GM12878 (cell line): ENCODE data around the gene LSM5. TPM values are rescaled to one million over a fixed set of nuclear protein-coding genes. Genes with fewer than 3 reads are reported as not detected.

Source experiments
- ATAC-seq: fragments of 200-7000 bp; cut with Tn5 transposase; 3 replicates; pipeline ENCODE4 v1.9.1; 2020; ENCODE audit warnings: mild to moderate bottlenecking, moderate library complexity
- BruUV-seq: library from RNA; stranded (reverse); fragments of 400-500 nt; replicated peaks from 2 replicates; lab custom pipeline; 2021; lab: Mats Ljungman, UMichigan
- CTCF ChIA-PET: fragments of 300-600 bp; sonication (Branson Sonifier 250); formaldehyde crosslinking; extraction: SDS; loops from one replicate; lab custom pipeline; 2021; ENCODE audit warnings: inconsistent platforms; lab: Yijun Ruan, JAX
- POLR2A ChIA-PET: fragments of 350-600 bp; formaldehyde crosslinking; extraction: SDS; loops from one replicate; lab custom pipeline; 2021; ENCODE audit warnings: inconsistent platforms; lab: Charles Lee
- RAD21 ChIA-PET: fragments of 300-600 bp; sonication (Branson Sonifier 250); formaldehyde crosslinking; loops from one replicate; lab custom pipeline; 2023; ENCODE audit warnings: antibody characterized with exemption; ENCODE audit not compliant: unreplicated experiment; lab: Charles Lee
- SMC1A ChIA-PET: fragments of 300-600 bp; sonication (Branson Sonifier 250); formaldehyde crosslinking; loops from one replicate; lab custom pipeline; 2023; ENCODE audit not compliant: unreplicated experiment, uncharacterized antibody; lab: Charles Lee
- DNase-seq: peaks from one replicate; pipeline ENCODE4 v3.0.0-alpha.2; 2011; ENCODE audit warnings: low read depth, low spot score
- FAIRE-seq: peaks from 3 replicates; lab custom pipeline; 2011; peaks lifted over from hg19 to GRCh38; lab: Jason Lieb, UNC
- H2AFZ ChIP-seq: 2 replicates; pipeline ENCODE4 v1.6.0; 2011; ENCODE audit warnings: low read depth, low read length, control low read depth; ENCODE audit not compliant: control insufficient read depth
- H3K27ac ChIP-seq: 2 replicates; pipeline ENCODE4 v1.5.1; 2011; ENCODE audit warnings: control low read depth; ENCODE audit not compliant: control insufficient read depth, insufficient read depth
- H3K27me3 ChIP-seq, 2 experiments: replicated peaks in 1 of 2; 2 replicates each; pipeline versions ENCODE4 v1.6.0 to v1.6.1; 2011; ENCODE audit warnings: low read length in 1 of 2; ENCODE audit not compliant: control insufficient read depth in 2 of 2, insufficient read depth in 2 of 2
- H3K36me3 ChIP-seq, 2 experiments: 2 replicates each; pipeline ENCODE4 v1.5.1; 2011; ENCODE audit warnings: low read length in 1 of 2; ENCODE audit not compliant: control insufficient read depth in 2 of 2, insufficient read depth in 2 of 2
- H3K4me1 ChIP-seq: 2 replicates; pipeline ENCODE4 v1.6.1; 2011; ENCODE audit warnings: mild to moderate bottlenecking, low read length, moderate library complexity, mixed read lengths; ENCODE audit not compliant: control insufficient read depth, insufficient read depth
- H3K4me2 ChIP-seq: 2 replicates; pipeline ENCODE4 v1.6.0; 2011; ENCODE audit warnings: control low read depth; ENCODE audit not compliant: control insufficient read depth, insufficient read depth
- H3K4me3 ChIP-seq: fragments of 200-600 bp; sonication (generic); 2 replicates; pipeline ENCODE4 v1.5.1; 2016
- H3K79me2 ChIP-seq: 2 replicates; pipeline ENCODE4 v1.6.0; 2011; ENCODE audit warnings: low read length; ENCODE audit not compliant: control insufficient read depth, insufficient read depth
- H3K9ac ChIP-seq: 2 replicates; pipeline ENCODE4 v1.8.0; 2011; ENCODE audit warnings: low read length, control low read depth, mixed read lengths; ENCODE audit not compliant: control insufficient read depth, insufficient read depth
- H3K9me3 ChIP-seq: replicated peaks from 3 replicates; pipeline ENCODE4 v1.5.1; 2011; ENCODE audit warnings: mild to moderate bottlenecking, low read length; ENCODE audit not compliant: control insufficient read depth, insufficient read depth
- H4K20me1 ChIP-seq: 2 replicates; pipeline ENCODE4 v1.6.0; 2011; ENCODE audit not compliant: control insufficient read depth, insufficient read depth
- EED ChIP-seq: sonication (generic); IDR thresholded peaks from 2 replicates; pipeline ENCODE4 v1.6.1; 2016; ENCODE audit warnings: antibody characterized with exemption, low read depth
- GABPA ChIP-seq: IDR thresholded peaks from 2 replicates; pipeline ENCODE4 v1.6.1; 2014; ENCODE audit warnings: antibody characterized with exemption, low read depth, mild to moderate bottlenecking, inconsistent platforms
- RAD21 ChIP-seq: IDR thresholded peaks from 2 replicates; pipeline ENCODE4 v1.6.1; 2011; ENCODE audit warnings: mild to moderate bottlenecking, low read depth, low read length, moderate library complexity; ENCODE audit not compliant: insufficient read depth
- SMC3 ChIP-seq: IDR thresholded peaks from 2 replicates; pipeline ENCODE4 v1.6.1; 2011; ENCODE audit warnings: low read length, improper control_type of control experiment, borderline replicate concordance
- YBX1 ChIP-seq: fragments of 450-650 bp; IDR thresholded peaks from 2 replicates; pipeline ENCODE4 v1.6.1; 2016; ENCODE audit warnings: antibody characterized with exemption
- WGBS: methylation state at CpG from one replicate; pipeline ENCODE4 v1.1.6; 2016; ENCODE audit warnings: low lambda C conversion rate; ENCODE audit not compliant: insufficient replicate concordance, insufficient coverage; ENCODE audit errors: missing lambda C conversion rate; 5-methylcytosine and 5-hydroxymethylcytosine counted together
- in situ Hi-C: fragments of 300-500 bp; cut with MboI; formaldehyde crosslinking; loops from 9 replicates; pipeline ENCODE4 v1.14.3; 2018; ENCODE audit warnings: mixed read lengths
- intact Hi-C: fragments of 100-400 bp; cut with micrococcal nuclease; formaldehyde crosslinking; loops from one replicate; pipeline ENCODE4 v1.14.2; 2022; ENCODE audit not compliant: unreplicated experiment
- polyA plus RNA-seq, 11 experiments: library from polyadenylated mRNA; depleted of rRNA in 4 of 11; unstranded in 6 of 11; stranded (reverse) in 5 of 11; fragments of >200 nt; fragmentation: Nextera tagmentation in 4 of 11; fragmentation: Illumina TruSeq in 1 of 11; extraction: Ambion mirVana in 4 of 11; extraction: Trizol in 1 of 11; gene quantifications; 1 replicate in 1 of 11; 2 replicates in 10 of 11; pipeline versions ENCODE4 v1.2.1 to v1.2.3, GENCODE V29; 2011 to 2016; ENCODE audit warnings: inconsistent platforms in 2 of 11, missing spikeins in 2 of 11, low read depth in 1 of 11
- total RNA-seq, 4 experiments: library from RNA; depleted of rRNA in 3 of 4; stranded (reverse); fragments of >200 nt in 3 of 4; fragmentation: Illumina TruSeq in 1 of 4; extraction: Trizol in 1 of 4; gene quantifications; 2 replicates each; pipeline versions ENCODE4 v1.2.1 to v1.2.3, GENCODE V29; 2013 to 2021
- TF ChIP-seq, protein P1 (sequence below), 3 experiments: IDR thresholded peaks in 2 of 3; conservative IDR thresholded peaks in 1 of 3; 2 replicates each; pipeline ENCODE4 v1.5.1; 2011; ENCODE audit warnings: low read depth in 3 of 3, low read length in 3 of 3, mild to moderate bottlenecking in 3 of 3, control low read depth in 2 of 3, moderate library complexity in 2 of 3, inconsistent platforms in 1 of 3, mixed read lengths in 1 of 3; ENCODE audit not compliant: control insufficient read depth in 2 of 3, insufficient read depth in 1 of 3; ENCODE audit errors: extremely low read depth in 1 of 3

The LSM5 gene
- total and polyA plus RNA-seq, 10 of the 15 experiments (the other 5 are each of a cell fraction or from before 2014, with no cell fraction given): 29.4 to 538 (median 145) TPM

DNA sequence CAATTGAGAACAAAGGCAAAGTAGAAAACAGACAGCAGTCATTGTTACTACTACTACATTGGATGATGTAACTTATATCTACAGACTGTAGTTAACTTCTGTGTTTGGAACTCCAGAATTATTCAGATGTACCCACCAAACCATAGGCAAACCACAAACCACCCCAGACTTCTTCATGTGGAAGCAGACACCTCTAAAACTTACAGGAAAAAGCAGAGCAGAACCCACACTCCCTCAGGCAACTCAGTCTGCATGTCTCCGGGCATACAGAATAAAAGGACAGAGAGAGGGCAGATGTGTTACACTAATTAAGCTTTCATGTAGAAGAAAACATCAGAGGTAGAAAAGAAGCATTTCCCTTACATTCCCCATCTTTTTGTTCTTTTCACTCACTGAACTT lies 9.0 kb downstream of the LSM5 start:
- POLR2A ChIA-PET: no interaction called here
- in situ Hi-C loops: loop anchor here (10.0 kb wide), 1 partner anchor 736 kb away; no protein-coding TSS in a partner anchor
- Histone ChIP-seq H3K9me3 (no peaks in the 10 kb centered on the region), H3K79me2 (no peaks in the 10 kb centered on the region), H3K4me1 (no peaks in the 10 kb centered on the region), H3K36me3 (no peaks in the 10 kb centered on the region), H3K27ac (no peak overlapping the region), H3K4me2 (no peak overlapping the region), H3K27me3 (no peaks in the 10 kb centered on the region), H4K20me1 (no peaks in the 10 kb centered on the region), H3K9ac (no peak overlapping the region), H2AFZ (no peak overlapping the region), H3K4me3 (no peak overlapping the region)
- RAD21 ChIA-PET: interaction anchor here (0.5 kb wide), 1 partner anchor 220 kb away, joined by 3 read pairs; no protein-coding TSS in a partner anchor
- no peak for FAIRE-seq
- CTCF ChIA-PET: no interaction called here
- SMC1A ChIA-PET: no interaction called here
- no peak for DNase-seq
- no peak for ATAC-seq
- intact Hi-C loops: no loop called here
- TF ChIP-seq EED (no peak), GABPA (no peak)
- WGBS: 0% methylated on average over 1 of the region's 1 CpG
- no TSS peak for BruUV-seq

DNA sequence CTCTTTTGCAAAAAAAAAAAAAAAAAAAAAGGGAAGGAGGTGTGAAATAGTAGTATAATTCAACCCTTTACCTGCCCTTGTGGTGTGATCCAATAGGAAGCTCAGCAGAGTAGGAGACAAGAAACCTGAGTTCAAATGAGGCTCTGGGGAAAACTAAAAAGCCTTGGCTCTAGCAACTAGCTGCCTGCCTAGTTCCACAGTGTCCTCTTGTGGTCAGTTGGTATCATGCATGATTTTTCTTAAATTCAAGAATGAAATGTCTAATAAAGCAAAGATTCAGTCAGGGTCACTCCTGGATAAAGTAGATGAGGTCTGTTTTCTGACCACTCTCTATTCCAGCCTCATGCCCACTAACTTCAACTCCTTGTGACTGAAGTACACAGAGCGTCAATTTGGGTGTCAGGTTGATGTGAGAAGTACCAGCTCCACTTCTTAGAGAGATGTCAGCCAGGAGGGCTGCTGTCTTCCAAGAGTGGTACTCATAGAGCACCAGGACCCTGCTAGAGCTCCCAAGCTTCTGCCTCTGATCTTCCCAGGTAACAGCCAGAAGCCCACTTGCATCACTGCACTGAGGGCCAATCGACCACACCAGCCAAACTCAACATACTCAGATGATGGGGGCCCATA lies 10.5 kb downstream of the LSM5 start:
- DNase-seq: no peak
- peak; percentile 59 for FAIRE-seq
- ChIA-PET RAD21 (interaction anchor here (0.6 to 2.0 kb wide), 2 partner anchors 269 to 1430 kb away, joined by 3 to 17 read pairs; no protein-coding TSS in a partner anchor), POLR2A (no interaction called here), CTCF (interaction anchor here (0.6 to 2.0 kb wide), 8 partner anchors 8 to 736 kb away, joined by 3 to 24 read pairs (median 4); no protein-coding TSS in a partner anchor), SMC1A (interaction anchor here (0.7 to 2.3 kb wide), 4 partner anchors 10 to 270 kb away, joined by 3 to 17 read pairs (median 4); partner anchors contain the start of gene LSM5)
- Histone ChIP-seq H3K4me3 (no peak overlapping the region), H4K20me1 (no peaks in the 10 kb centered on the region), H3K4me2 (no peak overlapping the region), H3K27ac (no peak overlapping the region), H3K79me2 (no peaks in the 10 kb centered on the region), H3K36me3 (no peaks in the 10 kb centered on the region), H3K9me3 (no peaks in the 10 kb centered on the region), H3K9ac (no peak overlapping the region), H2AFZ (no peak overlapping the region), H3K4me1 (no peaks in the 10 kb centered on the region), H3K27me3 (no peaks in the 10 kb centered on the region)
- intact Hi-C loops (loop anchor here (1.0 to 5.0 kb wide), 3 partner anchors 132 to 735 kb away; no protein-coding TSS in a partner anchor), in situ Hi-C loops (loop anchor here (5.0 to 10.0 kb wide), 2 partner anchors 262 to 735 kb away; no protein-coding TSS in a partner anchor)
- no TSS peak for BruUV-seq
- TF ChIP-seq YBX1: no peak
- TF ChIP-seq SMC3: peak; percentile 45; the same call in 1 of the 2 replicates
- TF ChIP-seq, protein P1, sequence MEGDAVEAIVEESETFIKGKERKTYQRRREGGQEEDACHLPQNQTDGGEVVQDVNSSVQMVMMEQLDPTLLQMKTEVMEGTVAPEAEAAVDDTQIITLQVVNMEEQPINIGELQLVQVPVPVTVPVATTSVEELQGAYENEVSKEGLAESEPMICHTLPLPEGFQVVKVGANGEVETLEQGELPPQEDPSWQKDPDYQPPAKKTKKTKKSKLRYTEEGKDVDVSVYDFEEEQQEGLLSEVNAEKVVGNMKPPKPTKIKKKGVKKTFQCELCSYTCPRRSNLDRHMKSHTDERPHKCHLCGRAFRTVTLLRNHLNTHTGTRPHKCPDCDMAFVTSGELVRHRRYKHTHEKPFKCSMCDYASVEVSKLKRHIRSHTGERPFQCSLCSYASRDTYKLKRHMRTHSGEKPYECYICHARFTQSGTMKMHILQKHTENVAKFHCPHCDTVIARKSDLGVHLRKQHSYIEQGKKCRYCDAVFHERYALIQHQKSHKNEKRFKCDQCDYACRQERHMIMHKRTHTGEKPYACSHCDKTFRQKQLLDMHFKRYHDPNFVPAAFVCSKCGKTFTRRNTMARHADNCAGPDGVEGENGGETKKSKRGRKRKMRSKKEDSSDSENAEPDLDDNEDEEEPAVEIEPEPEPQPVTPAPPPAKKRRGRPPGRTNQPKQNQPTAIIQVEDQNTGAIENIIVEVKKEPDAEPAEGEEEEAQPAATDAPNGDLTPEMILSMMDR (IDR thresholded peaks at IDR 0.05 in 2 of 3, conservative IDR thresholded peaks at IDR 0.05 in 1 of 3; ENCODE audit: control insufficient read depth in 2 of 3, extremely low read depth in 1 of 3, insufficient read depth in 1 of 3, low read depth in 3 of 3, low read length in 3 of 3): peak; percentile 75 to 78 (median 77)
- peak; percentile 82 for TF ChIP-seq RAD21
- 47% methylated on average over 2 of the region's 2 CpGs for WGBS
- peak; percentile 62 for ATAC-seq
